Activated B cell treated with CpG ODN at 0.5 μM for 24 hours (primary cell): ENCODE measurements around the gene BCAP31. TPM values are rescaled to one million over a fixed set of nuclear protein-coding genes. Genes with fewer than 3 reads are reported as not detected.

ENCODE experiments used
- ATAC-seq: fragments of 200-7000 bp; cut with Tn5 transposase; one replicate; pipeline ENCODE4 v1.10.0; 2021; ENCODE audit warnings: low read depth, mild to moderate bottlenecking, moderate library complexity
- CTCF ChIA-PET: fragments of 350-600 bp; sonication (Branson Sonifier 250); formaldehyde crosslinking; loops from one replicate; lab custom pipeline; 2021; ENCODE audit warnings: antibody characterized with exemption; lab: Charles Lee
- POLR2A ChIA-PET: fragments of 350-600 bp; sonication (Branson Sonifier 250); formaldehyde crosslinking; loops from one replicate; lab custom pipeline; 2021; ENCODE audit warnings: antibody characterized with exemption; lab: Charles Lee
- DNase-seq: peaks from one replicate; pipeline ENCODE4 v3.0.0; 2022
- H3K27ac Mint-ChIP-seq: one replicate; pipeline ENCODE4 v1.8.0; 2020; ENCODE audit warnings: mixed read lengths
- H3K27me3 Mint-ChIP-seq: one replicate; pipeline ENCODE4 v1.8.0; 2021; ENCODE audit warnings: mixed read lengths
- H3K36me3 Mint-ChIP-seq: one replicate; pipeline ENCODE4 v1.8.0; 2021; ENCODE audit warnings: low read depth, mixed read lengths
- H3K4me1 Mint-ChIP-seq: one replicate; pipeline ENCODE4 v1.8.0; 2021; ENCODE audit warnings: mixed read lengths
- H3K4me3 Mint-ChIP-seq: one replicate; pipeline ENCODE4 v1.8.0; 2020; ENCODE audit warnings: mild to moderate bottlenecking, mixed read lengths
- H3K9me3 Mint-ChIP-seq: one replicate; pipeline ENCODE4 v1.8.0; 2020; ENCODE audit warnings: mixed read lengths
- CTCF ChIP-seq: fragments of 200-600 bp; IDR thresholded peaks from one replicate; pipeline ENCODE4 v1.8.0; 2022; ENCODE audit warnings: antibody characterized with exemption, mild to moderate bottlenecking
- intact Hi-C: fragments of 100-400 bp; cut with micrococcal nuclease; formaldehyde crosslinking; loops from one replicate; pipeline ENCODE4 v1.15.1; 2024
- total RNA-seq: library from RNA; stranded (reverse); gene quantifications from 2 replicates; pipeline ENCODE4 v1.2.3, GENCODE V29; 2022

The BCAP31 gene
- total RNA-seq, 1 donor from 2014 or later = 90.5 TPM

- DNase-seq (no peak), ATAC-seq (no peak)
- CTCF ChIA-PET = no interaction called here
- intact Hi-C loops = no loop called here
- H3K27ac Mint-ChIP-seq = no peak overlapping the region
- H3K9me3 Mint-ChIP-seq = no peaks in the 10 kb centered on the region
- H3K4me1 Mint-ChIP-seq = peaks cover 39% of the 10 kb centered on the region
- no peak overlapping the region for H3K4me3 Mint-ChIP-seq
- POLR2A ChIA-PET = no interaction called here
- no peak for TF ChIP-seq CTCF
- H3K27me3 Mint-ChIP-seq = no peaks in the 10 kb centered on the region
- H3K36me3 Mint-ChIP-seq = peaks cover 14% of the 10 kb centered on the region
These were observed 15.7 kb upstream of the BCAP31 start for GRCh38 chrX:153739754-153740486.

- DNase-seq = no peak
- ChIA-PET POLR2A (no interaction called here), CTCF (no interaction called here)
- H3K27ac Mint-ChIP-seq = no peak overlapping the region
- no peak for TF ChIP-seq CTCF
- H3K36me3 Mint-ChIP-seq = peaks cover 16% of the 10 kb centered on the region
- no peaks in the 10 kb centered on the region for H3K27me3 Mint-ChIP-seq
- intact Hi-C loops = no loop called here
- ATAC-seq = no peak
- H3K9me3 Mint-ChIP-seq = no peaks in the 10 kb centered on the region
- H3K4me3 Mint-ChIP-seq = no peak overlapping the region
- H3K4me1 Mint-ChIP-seq = peaks cover 33% of the 10 kb centered on the region
These were observed 13.9 kb upstream of the BCAP31 start for GRCh38 chrX:153738056-153738605.

GRCh38 chrX:153736871-153737441, 12.8 kb upstream of the BCAP31 start:
- POLR2A ChIA-PET = no interaction called here
- Mint-ChIP-seq H3K27me3 (no peaks in the 10 kb centered on the region), H3K27ac (no peak overlapping the region), H3K36me3 (peaks cover 20% of the 10 kb centered on the region), H3K9me3 (no peaks in the 10 kb centered on the region), H3K4me1 (peaks cover 26% of the 10 kb centered on the region), H3K4me3 (no peak overlapping the region)
- DNase-seq (no peak), ATAC-seq (no peak)
- no peak for TF ChIP-seq CTCF
- intact Hi-C loops = no loop called here
- CTCF ChIA-PET = no interaction called here

- TF ChIP-seq CTCF = no peak
- H3K4me1 Mint-ChIP-seq = peaks cover 27% of the 10 kb centered on the region
- no peaks in the 10 kb centered on the region for H3K27me3 Mint-ChIP-seq
- no peak overlapping the region for H3K4me3 Mint-ChIP-seq
- CTCF ChIA-PET = no interaction called here
- no peak for ATAC-seq
- H3K9me3 Mint-ChIP-seq = peaks cover 2% of the 10 kb centered on the region
- intact Hi-C loops = no loop called here
- POLR2A ChIA-PET = interaction anchor here (0.6 to 1.1 kb wide), 2 partner anchors 10 to 58 kb away, joined by 3 to 10 read pairs; partner anchors contain the start of genes IDH3G and SSR4
- H3K36me3 Mint-ChIP-seq = peaks cover 27% of the 10 kb centered on the region
- no peak for DNase-seq
- H3K27ac Mint-ChIP-seq = no peak overlapping the region
These were observed 12.1 kb upstream of the BCAP31 start for GRCh38 chrX:153736071-153736820.
